ENCODE measurements around the gene SESTD1.

Gene SESTD1

GRCh38 chr2:179237209-179237946 is 27.3 kb downstream of the SESTD1 start:
- TF ChIP-seq CTCF (conservative IDR thresholded peaks at IDR 0.05): no peak
- no peak for TF ChIP-seq ZFX (IDR thresholded peaks at IDR 0.05)
- H3K27ac ChIP-seq: no peak overlapping the region

GRCh38 chr2:179235463-179236108 is 29.0 kb downstream of the SESTD1 start:
- no peak overlapping the region for H3K27ac ChIP-seq
- TF ChIP-seq ZFX (IDR thresholded peaks at IDR 0.05) (no peak), CTCF (conservative IDR thresholded peaks at IDR 0.05) (no peak)

- no peak overlapping the region for H3K27ac ChIP-seq
These were observed 29.9 kb downstream of the SESTD1 start for GRCh38 chr2:179234658-179235240.

GRCh38 chr2:179233626-179234430 is 30.8 kb downstream of the SESTD1 start:
- peak overlapping the region; percentile 59 for H3K27ac ChIP-seq
- TF ChIP-seq ZFX (IDR thresholded peaks at IDR 0.05): no peak
- TF ChIP-seq CTCF (conservative IDR thresholded peaks at IDR 0.05): no peak

More at GRCh38 chr2:179234658-179235240, 29.9 kb downstream of the SESTD1 start:
- TF ChIP-seq CTCF (conservative IDR thresholded peaks at IDR 0.05) (no peak), ZFX (IDR thresholded peaks at IDR 0.05) (no peak)

GRCh38 chr2:179233083-179233490 is 31.5 kb downstream of the SESTD1 start:
- peak overlapping the region; percentile 59 for H3K27ac ChIP-seq
- TF ChIP-seq ZFX (IDR thresholded peaks at IDR 0.05): no peak
- TF ChIP-seq CTCF (conservative IDR thresholded peaks at IDR 0.05): no peak

- TF ChIP-seq ZFX (IDR thresholded peaks at IDR 0.05) (no peak), CTCF (conservative IDR thresholded peaks at IDR 0.05) (no peak)
- no peak overlapping the region for H3K27ac ChIP-seq
These were observed 37.7 kb downstream of the SESTD1 start for GRCh38 chr2:179226961-179227259.

Data from C4-2B (cell line).